GM18517 (cell line): ENCODE measurements around the gene ZNF674.
A peak's percentile ranks its signal among the peaks of the same experiment; 100 is the strongest.
"Not testable (repeated sequence)": the region's sequence is repeated elsewhere in the genome, so short reads cannot be mapped to it uniquely, and the experiment has no call there.

ENCODE experiments used
- ATAC-seq: cut with Tn5 transposase; IDR thresholded peaks from one replicate; pipeline ENCODE4 v1.9.1; 2021; ENCODE audit warnings: mild to moderate bottlenecking, moderate library complexity; ENCODE audit not compliant: unreplicated experiment

Gene ZNF674

DNA sequence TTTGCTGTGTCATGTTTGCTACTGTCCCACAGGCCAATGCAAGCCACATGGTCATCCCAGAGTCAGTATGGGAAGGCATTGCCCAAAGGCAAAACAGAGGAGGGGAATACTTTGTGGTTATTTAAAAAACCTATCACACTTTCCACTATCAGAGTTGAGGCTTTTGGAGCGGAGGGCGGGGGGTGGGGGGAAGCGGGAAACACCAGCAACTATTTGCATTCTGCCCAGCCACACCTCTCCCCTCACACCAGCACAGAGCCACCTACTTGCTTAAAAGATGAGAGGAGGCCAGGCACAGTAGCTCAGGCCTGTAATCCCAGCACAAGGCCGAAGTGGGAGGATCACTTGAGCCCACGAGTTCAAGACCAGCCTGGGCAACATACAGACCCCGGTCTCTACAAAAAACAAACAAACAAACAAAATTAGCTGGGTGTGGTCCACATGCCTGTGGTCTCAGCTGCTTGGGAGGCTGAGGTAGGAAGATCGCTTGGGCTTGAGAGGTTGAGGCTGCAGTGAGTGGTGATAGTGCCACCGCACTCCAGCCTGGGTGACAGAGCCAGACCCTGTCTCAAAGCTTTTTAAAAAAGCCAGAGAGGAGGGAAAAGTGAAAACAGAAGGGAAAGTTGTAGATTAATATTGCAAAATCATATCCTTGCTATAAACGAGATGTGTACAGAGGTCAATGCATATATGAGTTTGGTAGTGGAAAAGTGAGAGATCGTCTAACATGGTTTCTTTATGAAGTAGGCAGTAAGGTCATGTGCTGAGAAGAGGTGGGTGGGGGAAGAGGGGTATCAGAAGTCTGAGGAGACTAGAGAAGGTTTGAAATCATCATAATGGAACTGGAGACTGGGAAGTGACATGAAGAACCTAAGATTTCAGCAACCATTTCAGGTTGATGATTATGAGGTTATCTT is 26.5 kb upstream of the ZNF674 start:
- no peak for ATAC-seq

DNA sequence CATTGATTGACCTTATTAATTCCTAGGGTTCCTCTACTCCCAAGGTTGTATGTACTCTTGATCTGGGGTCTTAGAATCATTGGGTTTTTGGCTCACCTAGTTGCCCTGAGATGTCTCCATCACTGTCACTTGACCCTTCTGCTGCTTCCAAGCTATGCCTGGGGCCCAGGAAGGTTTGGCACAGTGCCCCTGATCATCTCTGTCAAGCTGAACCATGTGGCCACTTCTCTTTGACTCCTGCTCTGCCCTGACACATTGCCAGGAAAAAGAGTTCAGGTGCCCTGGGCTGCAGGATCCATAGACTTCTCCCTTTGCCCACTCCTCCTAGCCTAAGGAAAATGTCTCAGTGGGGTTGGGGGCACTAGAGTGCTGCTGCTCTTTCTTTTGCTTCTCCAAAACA is 24.4 kb upstream of the ZNF674 start:
- ATAC-seq: no peak

DNA sequence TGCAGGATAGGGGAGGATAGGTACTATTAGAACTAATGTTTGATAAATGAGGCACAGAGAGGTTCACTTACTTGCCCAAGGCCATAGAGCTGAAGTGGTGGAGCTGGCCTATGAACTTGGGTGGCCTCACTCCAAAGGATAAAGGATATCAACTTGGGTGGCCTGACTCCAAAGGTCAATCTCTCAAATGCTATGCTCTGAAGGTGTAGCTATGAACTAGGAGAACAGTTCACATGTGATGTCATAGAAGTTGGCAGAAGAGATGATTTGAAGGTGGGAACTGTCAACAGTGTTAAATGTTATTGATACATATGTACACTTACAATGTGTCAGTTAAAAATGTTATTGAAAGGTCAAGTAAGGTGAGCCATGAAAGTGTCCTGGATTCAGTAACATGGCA is 22.2 kb upstream of the ZNF674 start:
- ATAC-seq: no peak

DNA sequence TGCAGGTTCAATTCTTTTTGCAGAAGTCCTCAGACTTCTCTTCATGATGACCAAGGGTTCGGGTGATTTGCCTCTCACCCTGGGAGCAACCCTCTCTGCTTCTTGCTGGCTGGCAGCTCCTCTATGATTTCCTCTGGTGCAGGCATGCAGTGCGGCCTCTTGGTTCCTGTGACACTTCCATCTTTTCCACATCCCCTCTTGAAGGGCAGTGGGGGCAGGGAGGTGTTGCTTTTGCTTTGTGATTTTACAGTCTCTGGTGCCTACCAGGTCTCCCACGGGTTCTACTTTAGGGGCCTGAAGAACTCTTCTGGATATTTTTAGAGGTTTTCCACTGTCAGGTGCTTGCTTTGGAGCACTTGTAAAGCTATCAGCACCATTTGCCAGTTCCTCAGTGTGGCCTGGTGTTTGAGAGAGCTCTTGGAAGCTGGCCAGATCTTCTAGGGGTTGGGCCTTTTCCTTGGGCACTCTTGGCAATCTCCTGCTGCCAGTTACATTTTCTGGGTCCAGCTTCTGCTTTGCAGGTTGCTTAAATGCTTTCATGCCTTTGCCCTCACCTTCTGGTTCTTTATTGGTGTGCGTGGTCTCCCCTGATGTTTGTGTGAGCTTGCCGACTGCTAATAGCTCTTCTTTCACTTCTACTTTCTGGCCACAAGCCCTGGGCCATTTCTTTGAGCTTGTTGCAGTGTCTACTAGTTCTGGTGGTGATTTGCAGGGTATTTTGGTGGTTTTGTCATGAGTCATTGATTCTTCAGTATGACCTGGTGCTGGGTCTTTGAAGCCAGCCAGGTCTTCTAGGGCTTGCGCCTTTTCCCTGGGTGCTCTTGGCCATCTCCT is 16.8 kb upstream of the ZNF674 start:
- ATAC-seq: peak; percentile 99

DNA sequence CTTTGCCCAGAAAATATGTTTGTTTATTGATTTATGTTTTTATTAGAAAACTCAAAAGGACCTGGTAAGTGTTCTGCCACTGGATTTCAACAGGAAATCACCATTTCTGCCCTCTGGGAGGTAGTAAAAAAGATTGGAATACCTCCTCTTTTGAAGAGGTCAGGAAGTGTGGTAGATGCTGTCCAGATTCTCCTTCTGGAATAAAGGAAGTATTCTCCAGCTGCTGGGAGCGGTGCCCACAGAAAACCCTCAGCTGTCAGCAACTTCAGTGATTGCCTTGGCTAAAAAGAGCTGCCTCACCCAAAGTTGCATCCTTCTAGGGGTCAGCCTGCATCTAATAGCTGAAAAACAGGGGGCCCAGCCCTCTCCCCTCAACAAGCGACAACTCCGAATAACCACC is 13.8 kb upstream of the ZNF674 start:
- no peak for ATAC-seq

DNA sequence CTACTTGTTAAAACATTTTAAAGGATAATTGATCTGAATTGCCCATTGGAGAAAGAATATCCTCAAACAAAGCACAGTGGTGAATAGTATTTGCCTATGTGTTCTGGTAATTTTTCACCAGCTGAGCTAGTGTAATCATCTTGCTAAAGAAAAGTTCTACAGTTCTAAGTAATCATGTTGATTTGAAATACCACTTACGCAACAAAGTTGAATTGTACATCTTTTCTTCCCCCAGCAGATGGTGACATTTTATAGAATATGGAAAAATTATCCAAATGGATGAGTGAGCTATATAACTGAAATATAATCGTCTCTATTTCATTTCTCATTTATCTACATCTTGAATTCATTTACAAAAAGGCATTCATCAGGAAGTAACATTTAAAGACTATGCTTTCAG is 9.7 kb upstream of the ZNF674 start:
- no peak for ATAC-seq

DNA sequence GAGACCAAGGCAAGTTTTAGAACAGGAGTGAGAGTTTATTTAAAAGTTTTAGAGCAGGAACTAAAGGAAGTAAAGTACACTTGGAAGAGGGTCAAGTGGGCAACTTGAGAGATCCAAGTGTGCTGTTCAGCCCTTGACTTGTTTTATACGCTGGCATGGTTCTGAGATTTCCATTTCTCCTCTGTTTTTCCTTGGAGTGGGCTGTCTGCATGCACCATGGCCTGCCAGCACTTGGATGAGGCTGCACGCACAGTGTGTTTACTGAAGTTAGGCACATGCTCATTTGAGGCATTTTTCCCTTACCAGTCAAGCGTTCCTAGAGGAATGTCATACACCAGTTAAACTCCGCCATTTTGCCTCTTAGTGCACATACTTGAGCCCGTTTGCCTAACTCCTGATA is 8.7 kb upstream of the ZNF674 start:
- no peak for ATAC-seq

DNA sequence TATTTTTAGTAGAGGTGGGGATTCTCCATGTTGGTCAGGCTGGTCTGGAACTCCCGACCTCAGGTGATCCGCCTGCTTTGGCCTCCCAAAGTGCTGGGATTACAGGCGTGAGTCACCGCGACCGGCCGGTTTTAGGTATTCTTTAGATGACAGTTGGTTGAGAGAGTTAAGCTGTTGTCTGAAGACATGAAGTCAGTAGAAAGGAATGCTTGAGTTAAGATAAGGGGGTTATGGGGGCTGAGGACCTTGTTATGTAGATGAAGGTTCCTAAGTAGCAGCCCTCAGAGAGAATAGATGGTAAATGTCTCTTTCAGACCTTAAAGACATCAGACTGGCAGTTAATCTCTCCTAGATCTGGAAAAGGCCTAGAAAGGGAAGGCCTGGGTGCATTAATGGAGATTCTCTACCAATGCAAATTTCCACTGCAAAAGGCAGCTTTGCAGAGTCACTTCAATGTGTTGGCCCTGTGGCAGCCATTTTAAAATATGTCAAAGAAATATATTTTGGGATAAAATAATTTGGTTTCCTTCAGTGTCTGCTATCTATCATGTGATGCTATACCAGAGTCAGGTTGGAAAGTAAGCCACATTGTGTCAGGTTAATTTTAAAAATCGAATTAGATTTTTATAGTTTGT is 6.4 kb upstream of the ZNF674 start:
- no peak for ATAC-seq

DNA sequence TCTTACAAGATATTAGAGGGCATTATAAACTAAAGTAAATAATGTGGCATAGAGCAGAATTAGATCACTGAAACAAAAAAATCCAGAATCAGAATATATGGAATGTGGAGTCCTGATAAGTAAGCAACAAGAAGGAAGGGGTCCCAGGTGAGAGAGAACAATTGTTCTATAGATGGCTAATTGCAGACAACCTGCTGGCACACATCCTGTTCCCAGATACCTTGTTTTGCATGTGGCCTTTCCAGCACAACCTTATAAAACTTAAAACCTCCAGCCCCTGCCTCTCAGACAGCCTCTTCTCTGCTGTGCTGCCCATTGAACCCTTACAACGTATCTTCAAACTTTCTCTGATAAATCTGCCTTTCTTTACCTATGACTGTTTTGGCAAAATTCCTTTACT is 4.7 kb upstream of the ZNF674 start:
- ATAC-seq: no peak

DNA sequence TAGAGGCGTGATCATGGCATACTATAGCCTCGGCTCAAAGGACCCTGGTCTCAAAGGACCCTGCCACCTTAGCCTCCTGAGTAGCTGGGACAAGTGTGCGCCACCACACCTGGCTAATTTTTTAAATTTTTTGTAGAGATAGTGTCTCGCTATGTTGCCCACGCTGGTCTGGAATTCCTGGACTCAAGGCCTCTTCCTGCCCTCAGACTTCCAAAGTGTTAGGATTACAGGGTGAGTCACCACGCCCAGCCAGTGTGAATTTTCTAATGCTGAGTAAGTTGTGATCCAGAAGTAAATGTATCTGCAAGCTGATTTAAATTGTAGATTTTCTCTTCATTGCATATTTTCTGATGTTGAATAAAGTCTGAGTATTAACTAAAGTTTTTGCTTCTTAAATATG is 2.6 kb upstream of the ZNF674 start:
- ATAC-seq: no peak

DNA sequence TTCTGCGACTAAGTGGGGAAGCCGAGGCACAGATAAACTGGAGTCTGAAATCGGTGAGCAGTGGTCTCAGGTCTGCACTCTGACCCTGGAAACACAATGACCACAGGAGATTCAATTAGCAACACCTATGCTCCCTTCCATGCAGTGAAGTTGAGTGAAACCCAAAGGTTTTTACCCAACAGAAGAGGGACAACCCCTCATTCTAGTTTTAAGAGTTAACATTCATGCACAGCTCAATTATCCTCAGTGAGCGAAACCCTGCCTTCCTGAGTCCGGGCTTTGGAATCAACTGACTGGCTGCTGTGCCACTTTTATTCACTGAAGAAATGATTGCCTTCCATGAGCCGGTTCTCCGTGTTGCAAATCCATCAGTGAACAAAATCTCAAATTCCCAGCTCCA is 694 bp downstream of the ZNF674 start:
- ATAC-seq: not testable (repeated sequence)

DNA sequence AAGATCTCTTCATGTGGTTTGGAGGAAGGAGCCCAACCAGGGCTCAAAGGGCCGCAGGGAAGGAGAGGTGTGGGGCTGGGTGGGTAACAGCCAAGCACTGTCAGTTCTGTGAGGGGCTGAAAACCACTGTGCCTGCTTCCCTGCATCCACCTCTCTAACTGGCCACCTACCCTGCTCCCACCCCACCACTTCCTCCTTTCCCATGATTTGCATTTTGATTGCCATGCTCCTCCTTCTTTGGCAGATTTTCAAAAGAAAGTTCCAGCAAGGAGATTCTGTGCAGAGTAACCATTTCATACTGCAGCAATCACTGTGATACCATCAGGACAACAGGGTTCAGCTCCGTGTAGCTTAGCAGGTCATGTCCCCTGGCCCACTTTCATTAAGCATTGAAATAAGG is 1.8 kb downstream of the ZNF674 start:
- no peak for ATAC-seq

DNA sequence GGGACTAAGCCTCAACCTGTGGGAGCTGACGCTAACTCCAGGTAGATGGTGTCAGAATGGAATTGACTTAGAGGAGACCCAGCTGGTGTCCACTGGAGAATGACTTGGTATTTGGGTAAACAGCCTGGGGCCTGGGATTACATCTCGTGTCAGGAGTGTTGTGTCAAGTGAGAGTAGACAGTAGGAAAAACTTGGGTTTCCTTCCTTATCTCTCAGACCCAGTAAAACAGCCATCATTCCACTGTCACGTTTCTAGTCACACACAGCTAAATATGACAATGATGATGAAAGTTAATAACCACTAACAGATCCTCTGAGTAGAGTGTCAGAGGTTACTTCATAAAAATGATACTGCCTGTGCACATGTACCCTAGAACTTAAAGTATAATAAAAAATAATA is 13.8 kb downstream of the ZNF674 start:
- ATAC-seq: no peak

DNA sequence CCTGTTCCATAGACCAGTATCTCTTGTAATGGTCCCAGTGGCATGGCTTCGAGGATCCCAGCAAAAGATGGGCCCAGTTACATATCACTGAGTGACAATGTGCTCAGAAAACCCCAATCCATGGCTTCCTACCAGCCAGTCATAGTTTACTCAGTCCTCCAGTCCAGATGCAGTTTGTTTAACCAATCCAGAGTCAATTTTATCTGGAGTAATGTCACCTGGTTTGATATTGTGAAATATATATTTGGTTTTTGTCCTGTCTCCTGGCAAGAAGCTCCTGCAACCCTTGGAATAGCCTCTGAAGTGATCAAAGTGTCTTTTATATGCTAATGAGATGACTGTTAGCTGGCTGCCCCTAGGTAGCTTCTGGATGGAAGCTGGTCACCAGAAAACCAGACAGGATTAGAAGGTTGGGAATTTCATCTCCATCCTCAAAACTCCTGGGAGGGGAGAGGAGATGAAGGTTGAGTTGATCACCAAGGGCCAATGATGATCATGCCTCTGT is 14.8 kb downstream of the ZNF674 start:
- not testable (repeated sequence) for ATAC-seq

DNA sequence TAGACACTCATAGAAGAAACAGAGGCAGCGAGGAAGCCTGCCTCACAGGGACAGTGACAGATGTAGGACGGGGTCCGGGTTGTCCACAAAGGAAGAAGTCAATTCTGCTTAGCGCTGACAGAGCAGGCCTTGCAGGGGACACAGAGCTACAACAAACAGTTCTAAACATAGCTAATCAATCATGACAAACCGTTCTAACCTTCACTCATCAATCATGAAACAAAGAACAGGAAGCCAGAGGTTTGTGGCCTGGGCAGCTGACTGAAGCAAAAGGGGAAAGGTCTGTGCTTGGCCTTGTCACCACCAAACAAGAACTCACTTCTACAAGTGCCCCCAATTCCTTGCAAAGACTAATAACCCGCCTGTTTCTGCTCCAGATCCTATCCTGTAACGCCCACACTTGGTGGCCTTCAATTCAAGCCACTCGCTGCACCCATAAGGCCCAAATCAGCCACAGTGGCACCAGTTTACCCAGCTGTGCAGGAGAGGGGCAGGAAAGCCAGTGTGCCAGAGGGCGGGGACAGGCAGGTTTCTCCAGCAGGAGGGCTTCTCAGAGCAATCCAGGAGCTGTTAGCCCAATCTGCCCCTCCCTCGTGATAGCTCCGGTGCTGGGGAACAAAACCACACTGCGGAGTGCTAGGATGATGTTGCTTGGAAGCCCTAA is 15.3 kb downstream of the ZNF674 start:
- ATAC-seq: not testable (repeated sequence)

DNA sequence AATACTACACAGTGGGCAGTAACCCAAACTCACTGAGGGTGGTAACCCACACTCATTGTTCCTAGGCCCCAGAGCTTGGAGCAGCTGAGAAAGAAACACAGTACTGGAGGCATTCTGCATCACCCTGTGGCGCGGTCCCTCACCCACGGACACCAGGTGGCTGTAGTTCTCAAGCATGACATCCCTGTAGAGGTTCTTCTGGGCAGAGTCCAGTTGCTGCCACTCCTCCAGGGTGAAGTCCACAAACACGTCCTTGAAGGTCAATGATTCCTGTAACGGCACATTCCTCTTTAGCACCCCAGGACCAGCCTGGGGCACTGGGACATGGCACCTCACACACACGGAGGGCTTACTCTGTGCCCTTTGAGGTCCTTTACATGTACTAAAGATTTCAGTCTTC is 16.6 kb downstream of the ZNF674 start:
- ATAC-seq: not testable (repeated sequence)

DNA sequence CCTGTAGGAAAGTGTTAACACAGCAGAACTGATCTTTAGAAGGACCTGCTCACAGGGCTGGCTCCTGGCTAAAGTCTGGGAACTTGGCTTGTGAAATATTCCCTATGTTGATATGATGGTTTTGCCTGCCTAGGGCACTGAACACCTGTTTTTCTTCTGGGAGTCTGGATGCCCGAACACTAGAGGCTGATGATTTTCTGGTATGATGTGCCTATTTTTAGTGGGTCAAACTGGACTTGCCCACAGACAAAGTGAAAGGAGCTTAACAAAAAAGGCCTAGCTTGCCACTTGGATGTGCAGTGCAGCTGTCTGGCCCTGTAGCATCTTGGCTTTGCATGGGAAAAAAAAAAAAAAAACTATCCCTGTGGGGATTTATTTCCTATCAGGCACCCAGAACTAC is 39.1 kb downstream of the ZNF674 start:
- ATAC-seq: no peak

DNA sequence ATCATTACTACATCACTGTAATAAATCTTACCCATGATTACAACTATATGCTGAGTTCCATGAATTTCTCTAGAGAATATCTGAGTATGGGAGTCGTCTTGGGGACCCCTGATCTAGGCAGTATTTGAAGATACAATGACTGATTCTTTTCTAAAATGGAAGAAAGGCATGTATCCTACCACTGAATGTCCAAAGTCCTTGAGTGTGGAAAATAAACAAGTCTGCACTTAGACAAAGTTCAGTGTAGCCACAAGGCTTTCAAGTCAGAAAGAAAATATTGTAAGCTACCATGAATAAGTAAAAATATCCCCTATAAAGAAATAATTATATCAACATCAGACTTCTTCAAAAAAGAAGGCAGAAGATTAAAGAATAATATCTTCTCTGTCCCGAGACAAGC is 42.4 kb downstream of the ZNF674 start:
- no peak for ATAC-seq

DNA sequence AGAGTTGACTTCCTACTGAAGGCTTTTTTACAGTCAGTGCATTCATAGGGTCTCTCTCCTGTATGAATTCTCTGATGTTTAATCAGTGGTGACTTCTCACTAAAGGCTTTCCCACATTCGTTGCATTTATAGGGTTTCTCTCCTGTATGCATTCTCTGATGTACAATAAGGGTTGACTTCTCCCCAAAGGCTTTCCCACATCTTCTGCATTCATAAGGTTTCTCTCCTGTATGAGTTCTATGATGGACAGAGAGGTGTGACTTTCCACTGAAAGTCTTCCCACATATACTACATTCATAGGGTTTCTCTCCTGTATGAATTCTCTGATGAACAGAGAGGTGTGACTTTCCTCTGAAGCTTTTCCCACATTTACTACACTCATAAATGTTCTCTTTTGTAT is 45.2 kb downstream of the ZNF674 start:
- no peak for ATAC-seq

DNA sequence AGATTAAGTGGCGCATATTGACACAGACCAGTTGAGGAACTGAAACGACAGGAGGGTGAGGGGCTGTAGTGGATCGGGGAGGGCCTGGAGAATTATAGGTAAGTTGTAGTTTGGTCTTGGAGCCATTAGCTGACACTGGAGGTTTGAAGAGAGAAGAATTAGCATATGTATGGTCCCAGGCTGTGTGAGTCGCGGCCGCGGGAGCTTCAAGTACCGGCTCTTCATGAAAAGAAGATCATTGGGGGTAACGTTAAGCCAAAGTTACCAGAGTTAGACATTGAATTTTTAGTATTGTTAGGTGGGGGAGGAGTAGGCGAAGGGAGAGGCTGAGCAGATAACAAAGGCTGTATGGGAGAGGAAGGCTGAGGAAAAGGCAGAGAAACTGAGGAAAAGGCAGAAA is 56.5 kb downstream of the ZNF674 start:
- ATAC-seq: no peak

DNA sequence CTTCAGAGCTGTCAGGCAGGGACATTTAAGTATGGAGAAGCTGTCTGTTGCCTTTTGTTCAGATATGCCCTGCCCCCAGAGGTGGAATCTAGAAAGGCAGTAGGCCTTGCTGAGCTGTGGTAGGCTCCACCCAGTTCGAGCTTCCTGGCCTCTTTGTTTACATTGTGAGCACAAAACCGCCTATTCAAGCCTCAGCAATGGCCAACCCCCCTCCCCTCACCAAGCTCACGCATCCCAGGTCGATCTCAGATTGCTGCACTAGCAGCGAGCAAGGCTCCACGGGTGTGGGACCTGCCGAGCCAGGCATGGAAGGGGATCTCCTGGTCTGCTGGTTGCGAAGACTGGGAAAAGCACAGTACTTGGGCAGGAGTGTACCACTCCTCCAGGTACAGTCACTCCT is 59.3 kb downstream of the ZNF674 start:
- ATAC-seq: no peak
